CD4-positive, alpha-beta T cell treated with Interleukin-12 subunit alpha and Interleukin-12 subunit beta, for 1 hour (primary cell): ENCODE results near the gene TNFSF10.
"Not testable (repeated sequence)": the region's sequence is repeated elsewhere in the genome, so short reads cannot be mapped to it uniquely, and the experiment has no call there.

Source experiments
- DNase-seq: peaks from one replicate; pipeline ENCODE4 v3.0.0-alpha.2; 2020

Gene TNFSF10

GRCh38 chr3:172522871-172523818, at the start of gene TNFSF10:
Gene TNFSF10, minus strand, starts transcription at chr3:172523430. Its CDS starts 46 bp downstream, at chr3:172523384.
- DNase-seq, result peak; percentile 75

DNA sequence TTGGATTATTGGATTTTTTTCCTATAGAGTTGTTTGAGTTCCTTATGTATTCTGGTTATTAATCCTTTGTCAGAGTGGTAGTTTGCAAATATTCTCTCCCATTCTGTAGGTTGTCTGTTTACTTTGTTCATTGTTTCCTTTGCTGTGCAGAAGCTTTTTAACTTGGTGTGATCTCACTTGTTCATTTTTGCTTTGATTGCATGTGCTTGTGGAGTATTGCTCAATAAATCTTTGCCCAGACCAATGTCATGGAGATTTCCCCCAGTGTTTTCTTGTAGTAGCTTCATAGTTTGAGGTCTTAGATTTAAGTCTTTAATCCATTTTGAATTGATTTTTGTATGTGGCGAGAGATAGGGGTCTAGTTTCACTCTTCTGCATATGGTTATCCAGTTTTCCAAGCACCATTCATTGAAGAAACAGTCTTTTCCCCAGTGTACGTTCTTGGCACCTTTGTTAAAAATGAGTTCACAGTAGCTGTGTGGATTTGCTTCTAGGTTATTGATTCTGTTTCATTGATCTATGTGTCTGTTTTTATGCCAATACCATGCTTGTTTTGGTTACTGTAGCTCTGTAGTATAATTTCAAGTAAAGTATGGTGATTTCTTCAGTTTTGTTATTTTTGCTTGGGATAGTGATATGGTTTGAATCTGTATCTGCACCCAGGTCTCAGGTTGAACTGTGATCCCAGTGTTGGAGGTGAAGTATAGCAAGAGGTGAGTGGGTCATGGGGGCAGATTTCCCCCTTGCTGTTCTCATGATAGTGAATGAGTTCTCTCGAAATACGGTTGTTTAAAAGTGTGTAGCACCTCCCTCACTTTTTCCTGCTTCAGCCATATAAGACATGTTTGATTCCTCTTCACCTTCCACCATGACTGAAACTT, 46.1 kb upstream of the TNFSF10 start:
- DNase-seq, result no peak

DNA sequence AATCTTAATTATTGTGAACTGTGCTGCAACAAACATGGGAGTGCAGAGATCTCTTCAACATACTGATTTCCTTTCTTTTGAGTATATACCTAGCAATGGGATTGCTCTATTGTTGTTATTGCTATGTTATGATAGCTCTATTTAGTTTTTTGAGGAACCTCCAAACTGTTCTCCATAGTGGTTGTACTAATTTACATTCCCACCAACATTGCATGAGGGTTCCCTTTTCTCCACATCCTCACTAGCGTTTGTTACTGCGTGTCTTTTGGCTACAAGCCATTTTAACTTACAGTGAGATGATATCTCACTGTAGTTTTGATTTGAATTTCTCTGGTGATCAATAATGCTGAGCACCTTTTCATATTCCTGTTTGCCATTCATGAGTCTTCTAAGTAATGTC, 45.5 kb upstream of the TNFSF10 start:
- DNase-seq, result no peak

DNA sequence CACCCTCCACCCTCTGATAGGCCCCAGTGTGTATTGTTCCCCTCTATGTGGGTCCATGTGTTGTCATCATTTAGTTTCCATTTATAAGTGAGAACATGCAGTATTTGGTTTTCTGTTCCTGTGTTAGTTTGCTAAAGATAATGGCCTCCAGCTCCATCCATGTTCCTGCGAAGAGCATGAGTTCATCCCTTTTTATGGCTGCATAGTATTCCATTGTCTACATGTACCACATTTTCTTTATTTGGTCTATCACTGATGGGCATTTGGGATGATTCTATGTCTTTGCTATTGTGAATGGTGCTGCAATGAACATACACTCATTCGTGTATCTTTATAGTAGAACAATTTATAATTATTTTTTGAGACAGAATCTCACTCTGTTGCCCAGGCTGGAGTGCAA, 43.6 kb upstream of the TNFSF10 start:
- not testable (repeated sequence) for DNase-seq

DNA sequence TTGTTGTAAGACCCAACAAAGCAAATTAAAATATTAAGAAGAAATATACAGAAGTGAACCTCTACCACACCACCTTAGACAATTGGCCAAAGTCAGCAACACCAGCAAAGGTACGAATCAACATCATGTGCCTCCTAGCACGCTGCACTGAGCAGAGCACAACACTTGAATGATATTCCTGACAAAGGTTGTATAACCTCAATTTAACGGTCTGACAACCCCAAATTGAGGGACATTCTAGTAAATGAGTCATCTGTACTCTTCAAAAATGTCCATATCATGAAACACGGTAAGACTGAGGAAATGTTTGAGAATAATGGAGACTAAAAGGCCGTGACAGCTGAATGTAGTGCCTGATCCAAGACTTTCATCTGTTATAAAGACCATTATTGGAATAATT, 41.3 kb upstream of the TNFSF10 start:
- no peak for DNase-seq

DNA sequence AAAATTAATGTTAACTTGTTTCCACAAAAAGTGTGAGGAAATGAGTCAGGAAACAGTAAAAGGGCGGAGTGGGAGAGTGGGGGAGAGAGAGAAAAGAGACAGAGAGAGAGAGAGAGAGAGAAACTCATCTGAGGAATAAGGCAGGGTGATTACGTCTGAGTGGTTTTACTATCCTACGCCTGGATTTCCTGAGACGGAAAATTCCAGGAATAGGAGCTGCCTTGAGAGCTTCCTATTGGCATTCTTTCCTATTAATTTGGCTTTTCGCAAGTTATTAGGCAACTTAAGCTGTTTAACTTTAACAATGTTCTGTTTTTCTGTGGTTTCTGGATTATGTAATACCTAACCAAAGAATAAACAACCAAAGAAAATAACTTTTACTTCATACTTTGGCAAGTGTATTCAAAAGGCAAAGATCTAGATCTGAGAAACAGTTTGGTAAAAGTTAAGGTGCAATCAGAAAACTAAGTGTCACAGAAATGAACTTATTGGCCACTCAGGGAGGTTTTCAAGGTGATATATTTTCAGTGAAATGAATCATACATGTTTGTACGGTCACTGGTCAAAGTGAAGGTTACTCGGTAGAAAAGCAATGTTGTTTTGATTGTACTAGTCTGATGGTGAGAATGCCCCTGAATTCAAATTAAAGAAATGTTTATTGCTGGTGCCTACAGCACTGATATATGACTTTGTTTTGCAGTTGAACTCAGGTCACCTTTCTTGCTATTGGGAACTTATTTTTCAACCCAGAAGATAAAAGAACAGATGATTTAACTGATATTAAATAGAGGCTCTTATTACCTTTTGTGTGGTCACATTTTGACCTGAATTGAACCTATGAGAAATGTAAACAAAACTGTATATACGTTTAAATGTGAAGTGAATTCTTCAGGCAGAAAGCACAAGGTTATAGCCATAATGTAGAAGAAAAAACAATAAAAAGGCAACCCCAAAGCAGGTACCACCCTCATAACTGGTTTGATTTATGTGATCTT, 39.9 kb upstream of the TNFSF10 start:
- DNase-seq, result peak; percentile 29

DNA sequence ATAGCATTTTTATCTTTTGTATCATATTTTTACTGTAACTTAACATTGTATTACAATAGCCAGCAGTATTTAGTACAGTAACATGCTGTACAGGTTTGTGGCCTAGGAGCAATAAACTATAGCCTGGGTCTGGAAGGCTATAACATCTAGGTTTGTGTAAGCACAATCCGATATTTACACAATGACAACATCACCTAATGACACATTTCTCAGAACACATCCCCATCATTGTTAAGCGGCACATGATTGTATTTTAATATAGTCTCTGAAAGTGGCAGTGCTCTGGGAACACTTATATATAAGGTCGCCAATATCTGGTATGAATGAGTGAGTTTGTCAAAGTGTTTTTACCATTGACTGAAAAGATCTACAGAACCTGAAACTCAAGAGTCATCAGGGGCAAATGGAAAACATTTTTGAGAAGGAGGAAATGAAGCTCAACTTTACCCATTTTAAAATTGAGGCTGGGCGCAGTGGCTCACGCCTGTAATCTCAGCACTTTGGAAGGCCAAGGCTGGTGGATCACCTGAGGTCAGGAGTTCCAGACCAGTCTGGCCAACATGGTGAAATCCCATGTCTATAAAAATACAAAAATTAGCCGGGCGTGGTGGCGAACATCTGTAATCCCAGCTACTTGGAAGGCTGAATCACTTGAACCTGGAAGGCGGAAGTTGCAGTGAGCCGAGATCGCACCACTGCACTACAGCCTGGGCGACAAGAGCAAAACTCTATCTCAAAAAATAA, 38.8 kb upstream of the TNFSF10 start:
- no peak for DNase-seq

GRCh38 chr3:172560586-172560985, 37.4 kb upstream of the TNFSF10 start:
- no peak for DNase-seq

- no peak for DNase-seq
Observed at GRCh38 chr3:172560026-172560425, 36.8 kb upstream of the TNFSF10 start.

GRCh38 chr3:172559020-172559419, 35.8 kb upstream of the TNFSF10 start:
- DNase-seq, result no peak

DNA sequence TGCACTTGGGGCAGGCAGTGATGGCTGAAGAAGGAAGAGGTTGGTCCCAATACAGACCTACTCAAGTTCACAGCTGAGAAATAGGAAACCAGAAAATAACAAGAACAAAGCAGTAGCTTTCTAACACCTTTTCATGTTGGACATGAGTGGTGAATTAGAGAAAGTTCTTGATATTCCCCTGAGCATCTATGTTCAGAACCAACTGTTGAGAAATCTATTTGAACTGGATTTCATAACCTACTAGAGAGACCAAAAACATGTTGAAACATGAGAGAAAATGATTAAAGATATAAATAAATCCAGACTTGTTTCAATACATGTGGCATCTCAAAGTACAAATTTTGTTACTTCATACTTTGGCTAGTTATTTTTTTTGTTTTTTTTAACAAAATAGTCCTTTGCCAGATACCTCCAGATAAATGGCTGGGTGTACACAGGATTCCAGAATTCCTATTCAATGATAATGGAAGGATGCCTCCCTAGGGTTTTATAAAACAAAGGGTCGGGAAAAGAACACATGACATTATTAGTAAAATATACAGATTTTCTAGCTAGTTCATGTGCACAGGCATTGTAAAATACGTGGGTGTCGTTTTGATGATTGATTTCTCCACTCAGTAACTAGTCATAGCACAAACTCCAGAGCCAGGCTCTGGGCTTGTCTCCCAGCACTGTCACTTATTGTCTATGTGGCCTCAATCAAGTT, 34.4 kb upstream of the TNFSF10 start:
- DNase-seq, result no peak

- no peak for DNase-seq
Observed at GRCh38 chr3:172553526-172554252, 30.5 kb upstream of the TNFSF10 start.

DNA sequence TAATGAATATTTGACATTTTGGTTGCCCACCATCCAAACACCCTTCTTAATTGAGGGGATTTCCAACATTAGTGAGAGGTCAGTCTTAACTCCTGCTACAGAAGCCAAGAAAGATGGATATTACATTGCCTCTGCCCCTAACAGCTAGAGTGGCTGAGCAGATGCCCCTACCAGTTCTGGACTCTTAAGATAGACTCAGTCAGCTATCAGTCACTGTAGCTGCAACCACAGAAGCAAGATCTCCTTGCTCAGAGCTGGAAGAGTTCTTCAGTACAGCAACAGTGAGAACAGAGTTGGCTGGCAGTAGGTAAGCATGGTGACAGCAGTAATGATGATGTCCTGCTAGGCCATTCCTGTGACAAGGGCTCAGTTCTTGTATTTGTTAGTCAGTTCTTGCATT, 29.4 kb upstream of the TNFSF10 start:
- no peak for DNase-seq

GRCh38 chr3:172551874-172552273, 28.6 kb upstream of the TNFSF10 start:
- DNase-seq, result no peak

- DNase-seq, result peak; percentile 17
Observed at GRCh38 chr3:172550347-172550943, 27.2 kb upstream of the TNFSF10 start.

DNA sequence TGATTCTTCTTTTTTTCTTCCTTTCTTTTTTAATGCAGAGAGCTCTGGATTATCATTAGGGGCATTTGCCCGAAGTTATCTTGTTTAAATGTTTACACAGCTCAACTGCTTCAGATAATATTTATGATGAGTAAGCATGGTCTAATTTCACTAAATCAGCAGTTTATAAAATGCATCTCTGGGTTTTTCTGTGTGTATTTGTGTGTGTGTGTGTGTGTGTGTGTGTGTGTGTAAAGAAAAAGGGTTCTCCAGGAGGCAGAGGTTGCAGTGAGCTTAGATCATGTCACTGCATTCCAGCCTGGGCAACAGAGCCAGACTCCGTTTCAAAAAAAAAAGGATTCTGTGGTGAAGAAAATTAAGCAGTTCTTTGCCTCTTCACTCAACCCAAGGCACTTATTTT, 25.9 kb upstream of the TNFSF10 start:
- no peak for DNase-seq

GRCh38 chr3:172546628-172547214, 23.5 kb upstream of the TNFSF10 start:
- no peak for DNase-seq

DNA sequence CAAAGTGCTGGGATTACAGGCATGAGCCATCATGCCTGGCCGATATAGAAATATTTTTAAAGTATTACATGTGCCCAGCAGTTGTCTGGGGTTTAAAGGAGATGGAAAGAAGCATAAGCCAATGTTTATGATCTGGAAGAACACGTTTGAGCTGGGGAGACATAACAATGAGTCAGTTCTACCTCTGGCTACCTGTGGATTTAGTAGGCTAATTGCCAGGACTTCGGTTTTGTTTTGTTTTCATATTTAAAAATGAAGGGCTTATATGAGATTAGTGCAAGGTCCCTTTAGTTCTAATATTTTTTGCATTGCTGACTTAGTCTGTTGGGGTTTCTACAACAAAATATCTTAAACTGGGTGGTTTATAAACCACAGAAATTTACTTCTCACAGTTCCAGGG, 22.9 kb upstream of the TNFSF10 start:
- DNase-seq, result no peak

- DNase-seq, result no peak
Observed at GRCh38 chr3:172544404-172544803, 21.2 kb upstream of the TNFSF10 start.
